PC-3 (cell line): ENCODE results near the gene PTPRN2. TPM values are rescaled to one million over a fixed set of nuclear protein-coding genes. Genes with fewer than 3 reads are reported as not detected.
"Not testable (repeated sequence)": the region's sequence is repeated elsewhere in the genome, so short reads cannot be mapped to it uniquely, and the experiment has no call there.

Source experiments
- ATAC-seq: fragments of 200-7000 bp; cut with Tn5 transposase; 2 replicates; pipeline ENCODE4 v1.9.1; 2020; ENCODE audit warnings: mild to moderate bottlenecking, moderate library complexity
- BruUV-seq: library from RNA; stranded (reverse); fragments of 400-500 nt; replicated peaks from 2 replicates; lab custom pipeline; 2021; lab: Mats Ljungman, UMichigan
- CTCF ChIA-PET: fragments of 300-600 bp; sonication (Branson Sonifier 250); formaldehyde crosslinking; loops from one replicate; lab custom pipeline; 2022; ENCODE audit warnings: antibody characterized with exemption; lab: Charles Lee
- POLR2A ChIA-PET: fragments of 300-600 bp; sonication (Branson Sonifier 250); formaldehyde crosslinking; loops from one replicate; lab custom pipeline; 2022; ENCODE audit warnings: antibody characterized with exemption; ENCODE audit not compliant: unreplicated experiment; lab: Charles Lee
- DNase-seq: peaks from one replicate; pipeline ENCODE4 v3.0.0-alpha.2; 2015
- H2AFZ ChIP-seq: fragments of 300-600 bp; sonication (generic); 2 replicates; pipeline ENCODE4 v1.6.0; 2016; ENCODE audit warnings: antibody characterized with exemption, low read length
- H3F3A ChIP-seq: fragments of 300-600 bp; sonication (generic); one replicate; pipeline ENCODE4 v1.6.0; 2017; ENCODE audit warnings: antibody characterized with exemption, low read length, control low read depth, mild to moderate bottlenecking; ENCODE audit not compliant: unreplicated experiment
- H3K27ac ChIP-seq: fragments of 300-600 bp; sonication (generic); 2 replicates; pipeline ENCODE4 v1.5.1; 2016; ENCODE audit warnings: mild to moderate bottlenecking, low read length
- H3K27me3 ChIP-seq: fragments of 300-600 bp; sonication (generic); 2 replicates; pipeline ENCODE4 v1.6.1; 2016; ENCODE audit warnings: low read length, mixed read lengths
- H3K36me3 ChIP-seq: fragments of 300-600 bp; sonication (generic); 2 replicates; pipeline ENCODE4 v1.6.1; 2016; ENCODE audit warnings: low read depth, mixed run types, low read length, mixed read lengths
- H3K4me1 ChIP-seq: fragments of 300-600 bp; sonication (generic); 2 replicates; pipeline ENCODE4 v1.5.1; 2016; ENCODE audit warnings: low read length; ENCODE audit not compliant: insufficient read depth
- H3K4me2 ChIP-seq: fragments of 300-600 bp; sonication (generic); 2 replicates; pipeline ENCODE4 v1.6.0; 2016; ENCODE audit warnings: low read length
- H3K4me3 ChIP-seq: fragments of 300-600 bp; sonication (generic); 2 replicates; pipeline ENCODE4 v1.5.1; 2016; ENCODE audit warnings: mild to moderate bottlenecking, low read length, mixed read lengths
- H3K79me2 ChIP-seq: fragments of 300-600 bp; sonication (generic); 2 replicates; pipeline ENCODE4 v1.6.1; 2017; ENCODE audit warnings: low read length, mixed read lengths
- H3K9ac ChIP-seq: fragments of 300-600 bp; sonication (generic); 2 replicates; pipeline ENCODE4 v1.6.0; 2016; ENCODE audit warnings: mild to moderate bottlenecking, low read length
- H3K9me2 ChIP-seq: fragments of 300-600 bp; sonication (generic); replicated peaks from 2 replicates; pipeline ENCODE4 v1.6.1; 2016; ENCODE audit warnings: mixed run types, low read length, mixed read lengths
- H3K9me3 ChIP-seq: fragments of 300-600 bp; sonication (generic); 2 replicates; pipeline ENCODE4 v1.6.1; 2016; ENCODE audit warnings: low read length, mixed read lengths
- H4K20me1 ChIP-seq: fragments of 300-600 bp; sonication (generic); 2 replicates; pipeline ENCODE4 v1.6.1; 2016; ENCODE audit warnings: low read length, mixed read lengths
- CTCF ChIP-seq: fragments of 300-600 bp; sonication (generic); conservative IDR thresholded peaks from 2 replicates; pipeline ENCODE4 v1.5.1; 2017; ENCODE audit warnings: antibody characterized with exemption, low read depth, mild to moderate bottlenecking, low read length
- EZH2 ChIP-seq: fragments of 300-600 bp; sonication (generic); IDR thresholded peaks from one replicate; pipeline ENCODE4 v1.6.1; 2017; ENCODE audit warnings: antibody characterized with exemption, mild to moderate bottlenecking, low read length; ENCODE audit not compliant: unreplicated experiment
- EZH2phosphoT487 ChIP-seq: fragments of 300-600 bp; sonication (generic); IDR thresholded peaks from 2 replicates; pipeline ENCODE4 v1.6.1; 2018; ENCODE audit warnings: mild to moderate bottlenecking, antibody characterized with exemption, low read length, borderline replicate concordance
- intact Hi-C: fragments of 100-400 bp; cut with micrococcal nuclease; formaldehyde crosslinking; loops from 2 replicates; pipeline ENCODE4 v1.9.0; 2023
- total RNA-seq: library from RNA; depleted of rRNA; stranded (reverse); fragments of >200 nt; gene quantifications from 2 replicates; pipeline ENCODE4 v1.2.3, GENCODE V29; 2014

PTPRN2 gene
- total RNA-seq, 1 experiment from 2014 or later: 3.2 TPM

- Histone ChIP-seq H3K4me2 (no peak overlapping the region), H3K9me2 (no peaks in the 10 kb centered on the region), H3K4me1 (no peaks in the 10 kb centered on the region), H3K9me3 (no peaks in the 10 kb centered on the region), H3K9ac (no peak overlapping the region), H2AFZ (no peak overlapping the region), H3K79me2 (no peaks in the 10 kb centered on the region), H3K27ac (no peak overlapping the region), H3K4me3 (no peak overlapping the region), H4K20me1 (no peaks in the 10 kb centered on the region), H3F3A (no peaks in the 10 kb centered on the region), H3K27me3 (peaks cover 30% of the 10 kb centered on the region), H3K36me3 (no peaks in the 10 kb centered on the region)
- DNase-seq: no peak
- ChIA-PET POLR2A (no interaction called here), CTCF (no interaction called here)
- intact Hi-C loops: no loop called here
- no TSS peak for BruUV-seq
- no peak for TF ChIP-seq CTCF
- TF ChIP-seq EZH2phosphoT487: no peak
- TF ChIP-seq EZH2: no peak
- no peak for ATAC-seq
These were observed 540.1 kb downstream of the PTPRN2 start for GRCh38 chr7:158047391-158048059.

- POLR2A ChIA-PET, BruUV-seq, H2AFZ ChIP-seq, H3K9me2 ChIP-seq, H4K20me1 ChIP-seq, CTCF ChIA-PET, H3K4me3 ChIP-seq, DNase-seq, H3K9me3 ChIP-seq, H3K4me1 ChIP-seq, H3K79me2 ChIP-seq, ATAC-seq, H3K36me3 ChIP-seq, H3K9ac ChIP-seq, H3K4me2 ChIP-seq, H3K27ac ChIP-seq, H3F3A ChIP-seq, intact Hi-C loops: not testable (repeated sequence)
- peaks cover 27% of the 10 kb centered on the region for H3K27me3 ChIP-seq
These were observed 541.4 kb downstream of the PTPRN2 start for GRCh38 chr7:158046246-158046645.

- H4K20me1 ChIP-seq: no peaks in the 10 kb centered on the region
- CTCF ChIA-PET: no interaction called here
- H3K9me2 ChIP-seq: no peaks in the 10 kb centered on the region
- no peak overlapping the region for H3K27ac ChIP-seq
- no TSS peak for BruUV-seq
- H3K4me2 ChIP-seq: no peak overlapping the region
- TF ChIP-seq EZH2 (no peak), CTCF (no peak), EZH2phosphoT487 (no peak)
- H3K79me2 ChIP-seq: no peaks in the 10 kb centered on the region
- no peaks in the 10 kb centered on the region for H3K36me3 ChIP-seq
- H3K27me3 ChIP-seq: peaks cover 26% of the 10 kb centered on the region
- no peaks in the 10 kb centered on the region for H3K4me1 ChIP-seq
- POLR2A ChIA-PET: no interaction called here
- no peak overlapping the region for H2AFZ ChIP-seq
- intact Hi-C loops: no loop called here
- H3K9me3 ChIP-seq: peaks cover 6% of the 10 kb centered on the region; the same call in 1 of the 2 replicates
- ATAC-seq: no peak
- no peak overlapping the region for H3K4me3 ChIP-seq
- no peak overlapping the region for H3K9ac ChIP-seq
- no peaks in the 10 kb centered on the region for H3F3A ChIP-seq
- DNase-seq: no peak
These were observed 543.2 kb downstream of the PTPRN2 start for GRCh38 chr7:158044482-158044823.
